ENCODE results near the gene MPPE1.
A peak's percentile ranks its signal among the peaks of the same experiment; 100 is the strongest.
"Not testable (repeated sequence)": the region's sequence is repeated elsewhere in the genome, so short reads cannot be mapped to it uniquely, and the experiment has no call there.

MPPE1 gene

DNA sequence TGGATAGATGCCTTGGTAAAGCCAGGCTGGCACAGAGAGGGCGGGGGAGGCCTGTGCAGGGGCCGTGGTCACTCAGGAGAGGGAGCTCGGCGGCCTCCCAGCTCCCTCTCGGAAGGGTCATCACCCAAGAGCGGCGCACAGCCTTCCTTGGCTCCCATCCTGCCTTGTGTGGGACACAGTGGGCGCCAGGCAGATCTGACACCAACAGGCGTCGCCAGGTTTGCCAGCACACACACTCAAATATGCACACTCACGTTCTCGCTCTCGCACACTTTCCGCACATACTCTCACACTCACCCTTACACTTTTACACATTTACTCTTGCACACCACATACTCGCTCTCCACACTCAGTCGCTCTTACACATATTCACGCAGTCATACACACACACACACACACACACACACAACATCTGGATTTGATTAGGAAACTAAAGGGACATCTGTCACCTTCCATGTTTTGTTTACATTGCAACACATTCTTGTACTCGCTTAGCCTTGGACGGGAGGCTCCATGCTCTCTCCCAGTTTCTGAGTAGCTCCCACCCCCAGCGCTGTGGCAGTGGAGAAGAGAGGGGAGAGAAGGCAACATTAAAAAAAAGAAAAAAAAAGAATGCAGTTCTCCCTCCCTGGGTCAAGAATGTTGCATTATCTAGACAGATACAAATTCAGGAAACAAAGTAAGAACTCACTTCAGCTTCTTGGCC, 46.4 kb downstream of the MPPE1 start:
- DNase-seq (ENCODE audit: low read depth), result no peak
- no peak overlapping the region for H3K4me3 ChIP-seq (ENCODE audit: low read depth, low read length)
- TF ChIP-seq, protein P1, sequence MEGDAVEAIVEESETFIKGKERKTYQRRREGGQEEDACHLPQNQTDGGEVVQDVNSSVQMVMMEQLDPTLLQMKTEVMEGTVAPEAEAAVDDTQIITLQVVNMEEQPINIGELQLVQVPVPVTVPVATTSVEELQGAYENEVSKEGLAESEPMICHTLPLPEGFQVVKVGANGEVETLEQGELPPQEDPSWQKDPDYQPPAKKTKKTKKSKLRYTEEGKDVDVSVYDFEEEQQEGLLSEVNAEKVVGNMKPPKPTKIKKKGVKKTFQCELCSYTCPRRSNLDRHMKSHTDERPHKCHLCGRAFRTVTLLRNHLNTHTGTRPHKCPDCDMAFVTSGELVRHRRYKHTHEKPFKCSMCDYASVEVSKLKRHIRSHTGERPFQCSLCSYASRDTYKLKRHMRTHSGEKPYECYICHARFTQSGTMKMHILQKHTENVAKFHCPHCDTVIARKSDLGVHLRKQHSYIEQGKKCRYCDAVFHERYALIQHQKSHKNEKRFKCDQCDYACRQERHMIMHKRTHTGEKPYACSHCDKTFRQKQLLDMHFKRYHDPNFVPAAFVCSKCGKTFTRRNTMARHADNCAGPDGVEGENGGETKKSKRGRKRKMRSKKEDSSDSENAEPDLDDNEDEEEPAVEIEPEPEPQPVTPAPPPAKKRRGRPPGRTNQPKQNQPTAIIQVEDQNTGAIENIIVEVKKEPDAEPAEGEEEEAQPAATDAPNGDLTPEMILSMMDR (conservative IDR thresholded peaks at IDR 0.05; ENCODE audit: low read depth, low read length), result no peak

- TF ChIP-seq, protein P1 (conservative IDR thresholded peaks at IDR 0.05; ENCODE audit: low read depth, low read length), result no peak
- no peak for DNase-seq (ENCODE audit: low read depth)
- no peak overlapping the region for H3K4me3 ChIP-seq (ENCODE audit: low read depth, low read length)
Measured at GRCh38 chr18:11860594-11861450, 47.3 kb downstream of the MPPE1 start.

DNA sequence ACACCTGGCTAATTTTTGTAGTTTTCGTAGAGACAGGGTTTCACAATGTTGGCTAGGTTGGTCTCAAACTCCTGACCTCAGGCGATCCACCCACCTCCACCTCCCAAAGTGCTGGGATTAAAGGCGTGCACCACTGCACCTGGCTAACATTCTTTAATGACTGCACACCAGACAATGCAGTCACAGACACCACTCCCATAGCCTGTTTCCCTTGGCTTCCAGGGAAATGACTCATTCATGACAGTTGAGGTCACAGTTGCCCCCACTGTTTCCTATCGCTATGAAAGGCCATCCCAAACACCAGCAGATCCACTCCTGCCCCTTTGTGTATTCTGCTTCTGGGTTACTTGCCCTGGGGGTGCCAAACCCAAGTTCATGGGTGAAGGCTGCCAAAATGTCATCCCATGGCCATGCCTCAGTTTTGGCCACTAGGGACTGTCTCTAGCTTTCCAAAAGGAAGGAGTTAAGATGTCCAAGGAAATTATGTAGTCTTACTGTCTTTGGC, 48.2 kb downstream of the MPPE1 start:
- no peak overlapping the region for H3K4me3 ChIP-seq (ENCODE audit: low read depth, low read length)
- TF ChIP-seq, protein P1 (conservative IDR thresholded peaks at IDR 0.05; ENCODE audit: low read depth, low read length), result peak; percentile 37
- peak; percentile 67 for DNase-seq (ENCODE audit: low read depth)

- no peak for DNase-seq (ENCODE audit: low read depth)
- no peak overlapping the region for H3K4me3 ChIP-seq (ENCODE audit: low read depth, low read length)
- TF ChIP-seq, protein P1 (conservative IDR thresholded peaks at IDR 0.05; ENCODE audit: low read depth, low read length), result no peak
Measured at GRCh38 chr18:11859282-11859830, 48.8 kb downstream of the MPPE1 start.

GRCh38 chr18:11857177-11857887, 50.8 kb downstream of the MPPE1 start:
- H3K4me3 ChIP-seq (ENCODE audit: low read depth, low read length), result peak overlapping the region; percentile 28
- DNase-seq (ENCODE audit: low read depth), result peak; percentile 99
- TF ChIP-seq, protein P1 (conservative IDR thresholded peaks at IDR 0.05; ENCODE audit: low read depth, low read length), result no peak

DNA sequence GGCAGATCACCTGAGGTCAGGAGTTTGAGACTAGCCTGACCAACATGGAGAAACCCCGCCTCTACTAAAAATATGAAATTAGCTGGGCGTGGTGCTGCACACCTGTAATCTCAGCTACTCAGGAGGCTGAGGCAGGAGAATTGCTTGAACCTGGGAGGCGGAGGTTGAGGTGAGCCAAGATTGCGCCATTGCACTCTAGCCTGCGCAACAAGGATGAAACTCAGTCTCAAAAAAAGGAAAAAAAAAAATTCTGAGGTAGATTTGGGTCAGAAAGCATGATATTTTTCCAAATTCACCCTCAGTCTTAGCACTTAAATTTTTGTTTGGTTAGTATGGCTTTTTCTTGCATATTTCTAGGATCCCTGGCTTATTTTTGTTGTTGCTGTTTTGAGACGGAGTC, 53.6 kb downstream of the MPPE1 start:
- H3K4me3 ChIP-seq (ENCODE audit: low read depth, low read length); DNase-seq (ENCODE audit: low read depth): not testable (repeated sequence)
